Measurements from ENCODE around the gene TMOD2. TPM values are rescaled to one million over a fixed set of nuclear protein-coding genes. Genes with fewer than 3 reads are reported as not detected.

TMOD2 gene
- total and polyA plus RNA-seq, 2 of the 8 experiments (the other 6 are each of a cell fraction or from before 2014, with no cell fraction given), result 0.80 to 6.5 TPM

DNA sequence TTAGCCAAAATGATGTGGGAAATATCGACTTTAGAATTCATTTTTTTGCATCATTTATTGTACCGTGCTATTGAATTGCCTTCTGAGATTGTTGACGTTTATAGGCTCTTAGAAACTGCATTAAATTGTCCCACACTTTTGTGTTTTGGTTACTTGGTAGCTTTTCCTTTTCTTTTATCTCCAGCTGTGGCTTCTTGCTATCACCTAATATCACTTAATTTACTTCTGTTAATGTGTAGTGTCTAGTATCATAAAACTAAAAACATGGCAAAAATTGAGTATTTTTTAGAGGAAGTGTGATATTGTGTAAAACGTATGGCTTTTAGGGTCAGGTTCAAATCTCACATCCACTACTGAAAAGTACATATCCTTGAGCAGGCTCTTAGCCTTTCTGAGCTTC lies 89.3 kb downstream of the TMOD2 start:
- no peak overlapping the region for H2BK20ac ChIP-seq (ENCODE audit: low read length)
- no peak for FAIRE-seq
- H4K20me1 ChIP-seq (replicated peaks in 1 of 2; ENCODE audit: control insufficient read depth in 1 of 2, insufficient read depth in 2 of 2, low read length in 2 of 2), result peaks cover 0 to 6% of the 10 kb centered on the region in 2 experiments

More for the DNA sequence above, 89.3 kb downstream of the TMOD2 start:
- ChIA-PET POLR2A (ENCODE audit: partially characterized antibody) (no interaction called here), CTCF (ENCODE audit: partially characterized antibody) (no interaction called here)
- Histone ChIP-seq H2BK5ac (ENCODE audit: low read depth, low read length) (no peak overlapping the region), H3K23ac (ENCODE audit: insufficient read length) (no peak overlapping the region), H2BK15ac (ENCODE audit: low read length) (no peak overlapping the region), H4K91ac (replicated peaks; ENCODE audit: insufficient read length, low read length) (no peak overlapping the region), H4K5ac (ENCODE audit: insufficient read length, low read depth, low read length) (no peak overlapping the region), H3K36me3 (ENCODE audit: control insufficient read depth in 2 of 4, insufficient read depth in 4 of 4, low read length in 3 of 4) (no peaks in the 10 kb centered on the region), H3K14ac (ENCODE audit: insufficient read length) (no peak overlapping the region), H2BK12ac (ENCODE audit: low read depth, low read length) (no peak overlapping the region), H3K18ac (ENCODE audit: extremely low read depth, low read length) (no peak overlapping the region), H3K4me3 (ENCODE audit: extremely low read depth in 1 of 4, insufficient read depth in 2 of 4, low read depth in 3 of 4, low read length in 4 of 4) (no peak overlapping the region), H3K4ac (replicated peaks; ENCODE audit: insufficient read length, low read depth, low read length) (no peak overlapping the region), H2BK120ac (replicated peaks; ENCODE audit: low read depth, low read length) (no peak overlapping the region), H3K9me3 (ENCODE audit: insufficient read depth in 2 of 2, low read depth in 1 of 2, low read length in 1 of 2) (no peaks in the 10 kb centered on the region), H3K79me1 (ENCODE audit: low read depth, low read length) (peaks cover 11% of the 10 kb centered on the region; the same call in 1 of the 2 replicates), H3K4me1 (replicated peaks in 1 of 4; ENCODE audit: control insufficient read depth in 3 of 4, insufficient read depth in 4 of 4, low read length in 3 of 4) (peaks cover 0 to 6% (median 3%) of the 10 kb centered on the region in 4 experiments; a peak in 3 of 7 replicates), H3K56ac (replicated peaks; ENCODE audit: insufficient read length, low read depth, low read length) (no peak overlapping the region), H4K8ac (ENCODE audit: extremely low read depth, insufficient read depth, low read length) (no peak overlapping the region), H3K9ac (replicated peaks in 1 of 4; ENCODE audit: extremely low read depth in 1 of 4, low read depth in 3 of 4, low read length in 3 of 4) (no peak overlapping the region), H3K23me2 (ENCODE audit: low read depth, low read length) (no peaks in the 10 kb centered on the region), H3K27me3 (replicated peaks in 1 of 4; ENCODE audit: control insufficient read depth in 3 of 4, extremely low read depth in 1 of 4, insufficient read depth in 3 of 4, low read length in 3 of 4) (no peaks in the 10 kb centered on the region), H3K27ac (ENCODE audit: low read depth, low read length) (no peak overlapping the region), H3K79me2 (ENCODE audit: control insufficient read depth in 1 of 2, insufficient read depth in 2 of 2, low read length in 2 of 2) (peaks cover 0 to 74% of the 10 kb centered on the region in 2 experiments), H2AK5ac (ENCODE audit: low read depth, low read length) (no peak overlapping the region), H2AFZ (ENCODE audit: low read length) (no peak overlapping the region), H3K4me2 (ENCODE audit: insufficient read depth in 1 of 2, low read depth in 2 of 2, low read length in 2 of 2) (no peak overlapping the region)
- 90% methylated on average over 4 of the region's 4 CpGs; no CpG with 5 or more reads in 1 of the 2 experiments for WGBS, 2 experiments (ENCODE audit: extremely low coverage in 1 of 2, insufficient coverage in 1 of 2, insufficient read length in 1 of 2, insufficient replicate concordance in 2 of 2, low coverage in 1 of 2, low lambda C conversion rate in 2 of 2, missing lambda C conversion rate in 1 of 2)
- DNase-seq (ENCODE audit: low read depth in 1 of 2, low spot score in 2 of 2), result no peak
- TF ChIP-seq, protein P1, sequence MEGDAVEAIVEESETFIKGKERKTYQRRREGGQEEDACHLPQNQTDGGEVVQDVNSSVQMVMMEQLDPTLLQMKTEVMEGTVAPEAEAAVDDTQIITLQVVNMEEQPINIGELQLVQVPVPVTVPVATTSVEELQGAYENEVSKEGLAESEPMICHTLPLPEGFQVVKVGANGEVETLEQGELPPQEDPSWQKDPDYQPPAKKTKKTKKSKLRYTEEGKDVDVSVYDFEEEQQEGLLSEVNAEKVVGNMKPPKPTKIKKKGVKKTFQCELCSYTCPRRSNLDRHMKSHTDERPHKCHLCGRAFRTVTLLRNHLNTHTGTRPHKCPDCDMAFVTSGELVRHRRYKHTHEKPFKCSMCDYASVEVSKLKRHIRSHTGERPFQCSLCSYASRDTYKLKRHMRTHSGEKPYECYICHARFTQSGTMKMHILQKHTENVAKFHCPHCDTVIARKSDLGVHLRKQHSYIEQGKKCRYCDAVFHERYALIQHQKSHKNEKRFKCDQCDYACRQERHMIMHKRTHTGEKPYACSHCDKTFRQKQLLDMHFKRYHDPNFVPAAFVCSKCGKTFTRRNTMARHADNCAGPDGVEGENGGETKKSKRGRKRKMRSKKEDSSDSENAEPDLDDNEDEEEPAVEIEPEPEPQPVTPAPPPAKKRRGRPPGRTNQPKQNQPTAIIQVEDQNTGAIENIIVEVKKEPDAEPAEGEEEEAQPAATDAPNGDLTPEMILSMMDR (IDR thresholded peaks at IDR 0.05; ENCODE audit: control extremely low read depth in 1 of 3, insufficient read depth in 1 of 3, low read depth in 1 of 3, low read length in 3 of 3), result no peak
- TF ChIP-seq ASH2L (IDR thresholded peaks at IDR 0.05; ENCODE audit: low read length), result no peak
- TF ChIP-seq NANOG (IDR thresholded peaks at IDR 0.05; ENCODE audit: insufficient read depth, low read depth, low read length, poor library complexity, severe bottlenecking), result no peak
- TF ChIP-seq CREB1 (IDR thresholded peaks at IDR 0.05), result no peak
- no peak for TF ChIP-seq JUN (IDR thresholded peaks at IDR 0.05; ENCODE audit: low read depth, low read length)
- TF ChIP-seq TCF12 (IDR thresholded peaks at IDR 0.05; ENCODE audit: low read depth, low read length), result no peak
- no peak for TF ChIP-seq SIN3A (conservative IDR thresholded peaks at IDR 0.05 in 1 of 2, IDR thresholded peaks at IDR 0.05 in 1 of 2; ENCODE audit: low read depth in 1 of 2, low read length in 2 of 2)
- TF ChIP-seq TAF1 (IDR thresholded peaks at IDR 0.05; ENCODE audit: low read depth, low read length), result no peak
- no peak for TF ChIP-seq HDAC2 (IDR thresholded peaks at IDR 0.05; ENCODE audit: borderline replicate concordance in 1 of 2, low read depth in 2 of 2, low read length in 2 of 2)
- no peak for TF ChIP-seq KDM4A (IDR thresholded peaks at IDR 0.05; ENCODE audit: low read depth, low read length, severe bottlenecking)

Measured in H1 (cell line).